GM19238 (cell line): ENCODE data around the gene UCHL1.
"Not testable (repeated sequence)": the region's sequence is repeated elsewhere in the genome, so short reads cannot be mapped to it uniquely, and the experiment has no call there.

Experiments
- DNase-seq: peaks from one replicate; pipeline ENCODE4 v3.0.0; 2011; ENCODE audit warnings: low spot score; ENCODE audit not compliant: insufficient read length

UCHL1 gene

DNA sequence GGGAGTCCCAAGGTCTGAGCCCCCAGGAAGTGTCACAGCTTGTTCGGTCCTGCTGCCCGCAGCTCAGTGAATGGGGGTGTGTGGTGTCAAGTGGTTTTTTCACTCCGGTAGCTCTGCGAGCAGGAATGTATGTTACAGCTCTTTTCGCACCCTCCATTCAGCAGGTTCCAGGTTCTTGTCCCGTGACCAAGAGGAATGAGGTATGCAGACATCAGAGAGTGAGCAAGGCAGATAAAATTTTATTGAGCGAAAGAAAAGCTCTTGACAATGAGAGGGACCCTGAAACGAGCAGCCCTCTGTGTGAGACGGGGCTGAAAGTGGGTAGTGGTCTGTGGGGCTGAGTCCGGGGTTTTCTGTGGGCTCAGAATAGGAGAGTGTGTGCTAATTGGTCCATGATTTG is 31.5 kb downstream of the UCHL1 start:
- DNase-seq, result no peak

GRCh38 chr4:41290479-41290878 is 33.8 kb downstream of the UCHL1 start:
- no peak for DNase-seq

DNA sequence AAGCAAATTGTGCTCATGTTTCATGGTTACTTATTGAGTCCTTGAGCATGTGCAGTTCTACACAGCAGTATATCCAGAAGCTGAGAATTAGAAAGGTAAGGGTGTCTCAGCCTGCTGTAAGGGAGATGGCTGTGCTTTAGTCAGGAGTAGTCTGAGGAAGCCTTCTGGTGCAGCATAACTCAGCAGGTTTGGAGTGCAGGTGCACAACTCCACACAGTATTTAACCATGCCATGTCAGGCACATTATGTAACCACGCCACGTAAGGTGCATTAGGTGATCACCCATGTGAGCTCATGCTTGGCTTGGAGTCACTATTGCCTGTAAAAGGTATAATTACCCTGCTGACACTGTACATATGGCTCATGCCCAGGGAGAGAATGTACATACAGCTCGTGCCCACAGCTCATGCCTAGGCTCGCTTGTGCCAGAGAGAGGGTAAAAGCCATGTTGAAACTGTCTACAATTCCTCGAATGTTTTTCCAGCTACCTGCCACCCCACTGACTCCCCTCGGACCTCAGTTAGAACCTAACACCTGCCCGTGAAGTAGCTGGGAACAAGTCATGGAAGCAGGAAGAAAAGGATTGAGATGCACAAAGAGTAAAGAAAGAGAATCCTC is 37.8 kb downstream of the UCHL1 start:
- DNase-seq, result no peak

GRCh38 chr4:41296995-41297394 is 40.3 kb downstream of the UCHL1 start:
- no peak for DNase-seq

DNA sequence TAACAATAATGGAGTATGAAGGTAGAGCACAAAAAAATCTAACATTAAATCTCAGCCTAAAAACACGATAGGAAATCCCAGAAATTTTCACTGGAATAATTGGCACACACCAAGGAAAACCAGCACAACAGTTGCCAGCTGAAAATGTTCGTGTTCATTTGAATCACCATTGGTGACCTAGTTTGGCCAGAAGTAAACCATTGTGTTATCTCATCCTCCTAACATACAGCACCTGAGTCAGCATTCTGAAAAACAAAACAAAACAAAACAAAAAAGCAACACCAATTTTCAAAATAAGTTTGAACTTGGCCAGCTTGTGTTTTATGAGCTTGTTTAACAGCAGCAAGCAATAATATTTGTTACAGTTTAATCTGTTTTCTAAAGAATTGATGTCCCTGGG is 41.1 kb downstream of the UCHL1 start:
- DNase-seq, result no peak

GRCh38 chr4:41299486-41299885 is 42.8 kb downstream of the UCHL1 start:
- DNase-seq, result no peak

DNA sequence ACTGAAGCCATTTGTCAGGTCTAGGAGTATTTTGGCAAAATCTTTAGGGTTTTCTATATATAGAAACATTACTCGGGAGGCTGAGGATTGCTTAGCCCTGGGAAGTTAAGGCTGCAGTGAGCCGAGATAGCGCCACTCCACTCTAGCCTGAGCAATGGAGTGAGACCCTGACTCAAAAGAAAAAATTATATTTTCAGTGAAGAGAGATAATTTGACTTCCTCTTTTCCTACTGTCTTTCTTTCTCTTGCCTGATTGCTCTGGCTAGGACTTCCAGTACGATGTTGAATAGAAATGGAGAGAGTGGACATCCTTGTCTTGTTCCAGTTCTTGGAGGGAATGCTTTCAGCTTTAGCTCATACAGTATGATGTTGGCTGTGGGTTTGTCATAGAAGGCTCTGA is 44.4 kb downstream of the UCHL1 start:
- no peak for DNase-seq

GRCh38 chr4:41303372-41304118 is 46.8 kb downstream of the UCHL1 start:
- no peak for DNase-seq

GRCh38 chr4:41304221-41304620 is 47.5 kb downstream of the UCHL1 start:
- no peak for DNase-seq

DNA sequence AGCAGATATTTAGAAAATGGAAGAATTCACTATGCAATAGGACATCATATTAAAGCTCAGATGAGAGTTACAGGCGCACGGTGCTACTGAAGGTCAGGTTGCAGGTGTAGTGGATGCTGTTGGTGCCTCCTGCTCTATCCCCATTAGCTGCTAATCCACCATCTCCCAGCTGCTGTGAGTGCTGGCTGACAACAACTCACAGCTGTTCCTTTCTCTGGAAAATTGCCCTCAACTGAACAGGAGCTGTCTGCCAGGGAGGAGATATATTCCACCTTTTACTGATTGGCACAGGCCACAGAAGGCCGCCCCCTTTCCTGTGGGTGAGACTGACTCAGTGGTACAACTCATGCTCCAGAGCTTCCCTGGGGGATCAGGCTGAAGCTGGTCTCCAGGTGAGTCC is 48.7 kb downstream of the UCHL1 start:
- DNase-seq, result no peak

DNA sequence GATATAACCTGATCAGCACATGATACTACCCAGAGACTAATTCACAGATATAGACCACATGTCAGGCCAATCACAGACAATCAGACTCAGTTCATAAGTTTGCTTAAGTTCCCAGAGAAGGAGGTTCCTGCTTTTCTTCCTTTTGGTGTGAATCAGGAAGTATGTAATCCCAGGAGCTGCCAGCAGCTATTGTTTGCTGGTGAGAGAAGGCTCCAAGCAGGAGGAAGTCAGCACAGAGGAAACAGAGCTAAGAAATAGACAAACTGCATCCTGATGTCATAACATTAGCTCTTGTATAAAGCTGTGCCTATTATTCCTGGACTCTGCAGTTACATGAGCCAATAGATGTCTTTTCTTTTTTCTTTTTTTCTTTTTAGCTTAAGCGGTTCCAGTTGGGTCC is 50.9 kb downstream of the UCHL1 start:
- DNase-seq, result no peak

DNA sequence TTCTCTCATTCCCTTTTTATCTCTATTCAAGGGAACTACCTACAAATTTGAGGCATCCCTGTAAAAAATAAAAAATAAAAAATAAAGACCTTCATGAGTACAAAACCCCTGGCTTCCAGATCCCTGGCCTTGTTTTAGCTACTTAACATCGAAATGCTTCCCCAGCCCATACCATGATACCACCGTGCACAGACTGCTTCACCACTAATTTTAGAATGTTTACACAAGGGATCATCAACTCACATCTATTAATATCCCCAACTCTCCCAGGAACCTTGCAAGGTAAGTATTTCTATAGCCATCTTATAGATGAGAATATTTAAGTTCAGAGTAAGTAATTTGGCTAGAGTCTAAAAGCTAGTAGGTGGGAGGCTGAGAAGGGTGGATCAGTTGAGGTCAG is 51.7 kb downstream of the UCHL1 start:
- no peak for DNase-seq

DNA sequence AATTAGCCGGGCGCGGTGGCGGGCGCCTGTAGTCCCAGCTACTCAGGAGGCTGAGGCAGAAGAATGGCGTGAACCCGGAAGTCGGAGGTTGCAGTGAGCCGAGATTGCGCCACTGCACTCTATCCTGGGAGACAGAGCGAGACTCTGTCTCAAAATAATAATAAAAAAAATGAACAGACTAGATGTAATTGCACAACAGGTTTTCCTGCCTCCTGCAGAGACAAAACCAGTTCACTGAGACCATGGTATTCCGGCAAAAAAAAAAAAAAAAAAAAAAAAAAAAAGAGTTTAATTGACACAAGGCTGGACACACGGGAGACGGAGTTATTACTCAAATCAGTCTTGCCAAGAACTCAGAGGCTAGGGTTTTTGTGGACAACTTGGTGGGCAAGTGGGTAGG is 58.7 kb downstream of the UCHL1 start:
- not testable (repeated sequence) for DNase-seq

DNA sequence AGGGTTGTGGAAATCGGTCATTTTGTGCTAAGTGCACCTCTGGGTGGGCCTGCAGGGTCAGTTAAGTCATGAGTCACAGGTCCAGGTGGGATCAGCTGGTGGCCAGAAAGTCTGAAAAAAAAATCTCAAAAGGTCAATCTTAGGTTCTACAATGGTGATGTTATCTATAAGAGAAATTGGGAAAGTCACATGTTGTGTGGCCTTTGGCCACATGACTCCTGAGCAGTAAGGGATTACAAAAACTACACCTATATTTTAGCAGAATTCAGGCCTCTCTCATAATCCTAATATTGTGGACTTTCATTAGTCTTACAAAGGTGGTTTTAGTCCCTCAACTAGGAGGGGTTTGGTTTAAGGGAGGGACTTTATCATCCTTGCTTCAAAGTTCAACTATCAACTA is 59.1 kb downstream of the UCHL1 start:
- no peak for DNase-seq
